Measurements from ENCODE around the gene THBD.

DNA sequence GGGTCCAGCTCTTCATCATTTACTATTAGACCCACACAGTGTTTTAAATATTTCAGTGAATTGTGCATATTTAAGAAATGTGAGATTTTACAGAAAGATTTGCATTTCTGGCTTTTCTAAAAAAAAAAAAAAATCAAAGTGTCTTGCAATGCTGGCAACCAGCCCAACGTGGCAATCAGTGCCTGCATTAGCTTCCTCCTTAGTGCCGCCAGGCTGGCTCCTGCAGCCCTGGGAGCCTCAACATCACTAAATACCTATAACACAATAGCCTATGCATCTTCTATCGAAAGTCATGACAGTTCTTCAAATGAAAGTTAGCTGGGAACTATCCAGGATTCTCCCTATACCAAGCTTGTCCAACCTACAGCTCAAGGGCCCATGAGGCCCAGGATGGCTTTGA is 46.0 kb upstream of the THBD start:
- TF ChIP-seq, protein P1, sequence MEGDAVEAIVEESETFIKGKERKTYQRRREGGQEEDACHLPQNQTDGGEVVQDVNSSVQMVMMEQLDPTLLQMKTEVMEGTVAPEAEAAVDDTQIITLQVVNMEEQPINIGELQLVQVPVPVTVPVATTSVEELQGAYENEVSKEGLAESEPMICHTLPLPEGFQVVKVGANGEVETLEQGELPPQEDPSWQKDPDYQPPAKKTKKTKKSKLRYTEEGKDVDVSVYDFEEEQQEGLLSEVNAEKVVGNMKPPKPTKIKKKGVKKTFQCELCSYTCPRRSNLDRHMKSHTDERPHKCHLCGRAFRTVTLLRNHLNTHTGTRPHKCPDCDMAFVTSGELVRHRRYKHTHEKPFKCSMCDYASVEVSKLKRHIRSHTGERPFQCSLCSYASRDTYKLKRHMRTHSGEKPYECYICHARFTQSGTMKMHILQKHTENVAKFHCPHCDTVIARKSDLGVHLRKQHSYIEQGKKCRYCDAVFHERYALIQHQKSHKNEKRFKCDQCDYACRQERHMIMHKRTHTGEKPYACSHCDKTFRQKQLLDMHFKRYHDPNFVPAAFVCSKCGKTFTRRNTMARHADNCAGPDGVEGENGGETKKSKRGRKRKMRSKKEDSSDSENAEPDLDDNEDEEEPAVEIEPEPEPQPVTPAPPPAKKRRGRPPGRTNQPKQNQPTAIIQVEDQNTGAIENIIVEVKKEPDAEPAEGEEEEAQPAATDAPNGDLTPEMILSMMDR (IDR thresholded peaks at IDR 0.05; ENCODE audit: insufficient read depth, low read length) = no peak
- TF ChIP-seq POLR2AphosphoS5 (IDR thresholded peaks at IDR 0.05; ENCODE audit: low read depth) (no peak), SPI1 (IDR thresholded peaks at IDR 0.05; ENCODE audit: borderline replicate concordance, low read depth) (no peak)
- TF ChIP-seq, protein P2, sequence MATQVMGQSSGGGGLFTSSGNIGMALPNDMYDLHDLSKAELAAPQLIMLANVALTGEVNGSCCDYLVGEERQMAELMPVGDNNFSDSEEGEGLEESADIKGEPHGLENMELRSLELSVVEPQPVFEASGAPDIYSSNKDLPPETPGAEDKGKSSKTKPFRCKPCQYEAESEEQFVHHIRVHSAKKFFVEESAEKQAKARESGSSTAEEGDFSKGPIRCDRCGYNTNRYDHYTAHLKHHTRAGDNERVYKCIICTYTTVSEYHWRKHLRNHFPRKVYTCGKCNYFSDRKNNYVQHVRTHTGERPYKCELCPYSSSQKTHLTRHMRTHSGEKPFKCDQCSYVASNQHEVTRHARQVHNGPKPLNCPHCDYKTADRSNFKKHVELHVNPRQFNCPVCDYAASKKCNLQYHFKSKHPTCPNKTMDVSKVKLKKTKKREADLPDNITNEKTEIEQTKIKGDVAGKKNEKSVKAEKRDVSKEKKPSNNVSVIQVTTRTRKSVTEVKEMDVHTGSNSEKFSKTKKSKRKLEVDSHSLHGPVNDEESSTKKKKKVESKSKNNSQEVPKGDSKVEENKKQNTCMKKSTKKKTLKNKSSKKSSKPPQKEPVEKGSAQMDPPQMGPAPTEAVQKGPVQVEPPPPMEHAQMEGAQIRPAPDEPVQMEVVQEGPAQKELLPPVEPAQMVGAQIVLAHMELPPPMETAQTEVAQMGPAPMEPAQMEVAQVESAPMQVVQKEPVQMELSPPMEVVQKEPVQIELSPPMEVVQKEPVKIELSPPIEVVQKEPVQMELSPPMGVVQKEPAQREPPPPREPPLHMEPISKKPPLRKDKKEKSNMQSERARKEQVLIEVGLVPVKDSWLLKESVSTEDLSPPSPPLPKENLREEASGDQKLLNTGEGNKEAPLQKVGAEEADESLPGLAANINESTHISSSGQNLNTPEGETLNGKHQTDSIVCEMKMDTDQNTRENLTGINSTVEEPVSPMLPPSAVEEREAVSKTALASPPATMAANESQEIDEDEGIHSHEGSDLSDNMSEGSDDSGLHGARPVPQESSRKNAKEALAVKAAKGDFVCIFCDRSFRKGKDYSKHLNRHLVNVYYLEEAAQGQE (IDR thresholded peaks at IDR 0.05; ENCODE audit: insufficient replicate concordance, low read depth) = no peak

Data from HL-60 (cell line).